A673 (cell line): Measurements from ENCODE around the gene FAM83F.

ENCODE experiments used
- CTCF ChIP-seq: fragments of 300-800, 200-600 bp; sonication (generic); conservative IDR thresholded peaks from 2 replicates; pipeline ENCODE4 v1.5.1; 2017; ENCODE audit warnings: low read depth, mild to moderate bottlenecking, antibody characterized with exemption, low read length, moderate library complexity, mixed read lengths
- EZH2 ChIP-seq: fragments of 200-600 bp; sonication (generic); IDR thresholded peaks from 2 replicates; pipeline ENCODE4 v1.6.1; 2017; ENCODE audit warnings: borderline replicate concordance, low read depth, mild to moderate bottlenecking, mixed read lengths, antibody characterized with exemption, low read length; ENCODE audit not compliant: poor library complexity, severe bottlenecking

GRCh38 chr22:39962071-39962470, 32.7 kb upstream of the FAM83F start:
- TF ChIP-seq CTCF (no peak), EZH2 (no peak)
